Measurements from ENCODE around the gene SPG7. TPM values are rescaled to one million over a fixed set of nuclear protein-coding genes. Genes with fewer than 3 reads are reported as not detected.

The SPG7 gene
- total RNA-seq, 4 donors from 2014 or later, result 102 to 178 (median 127) TPM

DNA sequence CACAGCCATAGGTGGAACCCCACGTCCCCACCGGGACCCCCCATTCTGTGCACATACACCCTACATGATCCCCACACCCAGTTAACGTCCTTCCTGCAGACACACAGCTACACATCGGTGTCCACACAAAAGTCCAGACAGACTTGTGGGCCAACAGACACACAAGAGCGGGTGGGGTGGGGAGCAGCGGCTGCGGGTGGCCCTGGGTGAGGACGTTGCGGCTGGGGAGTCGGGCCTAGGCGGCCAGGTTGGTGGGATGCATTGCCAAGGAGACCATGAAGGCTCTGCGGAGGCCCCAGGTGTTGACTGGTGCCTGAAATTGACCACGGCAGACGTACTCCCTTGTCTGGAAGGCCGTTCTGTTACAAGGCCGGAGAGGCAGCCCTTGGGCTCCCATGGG is 96.6 kb downstream of the SPG7 start:
- Histone ChIP-seq H3K27ac (no peak overlapping the region), H3K9me3 (no peaks in the 10 kb centered on the region), H3K36me3 (no peaks in the 10 kb centered on the region), H3K4me3 (no peak overlapping the region), H3K27me3 (peaks cover 0 to 13% of the 10 kb centered on the region in 2 donors), H3K4me1 (peaks cover 0 to 13% (median 8%) of the 10 kb centered on the region in 4 donors)
- TF ChIP-seq POLR2A (IDR thresholded peaks at IDR 0.05) (no peak), EP300 (IDR thresholded peaks at IDR 0.05) (no peak)
- 80 to 89% methylated on average over 11 to 16 of the region's 16 CpGs for WGBS, 2 donors
- DNase-seq (ENCODE audit: low spot score in 2 of 2), result no peak

DNA sequence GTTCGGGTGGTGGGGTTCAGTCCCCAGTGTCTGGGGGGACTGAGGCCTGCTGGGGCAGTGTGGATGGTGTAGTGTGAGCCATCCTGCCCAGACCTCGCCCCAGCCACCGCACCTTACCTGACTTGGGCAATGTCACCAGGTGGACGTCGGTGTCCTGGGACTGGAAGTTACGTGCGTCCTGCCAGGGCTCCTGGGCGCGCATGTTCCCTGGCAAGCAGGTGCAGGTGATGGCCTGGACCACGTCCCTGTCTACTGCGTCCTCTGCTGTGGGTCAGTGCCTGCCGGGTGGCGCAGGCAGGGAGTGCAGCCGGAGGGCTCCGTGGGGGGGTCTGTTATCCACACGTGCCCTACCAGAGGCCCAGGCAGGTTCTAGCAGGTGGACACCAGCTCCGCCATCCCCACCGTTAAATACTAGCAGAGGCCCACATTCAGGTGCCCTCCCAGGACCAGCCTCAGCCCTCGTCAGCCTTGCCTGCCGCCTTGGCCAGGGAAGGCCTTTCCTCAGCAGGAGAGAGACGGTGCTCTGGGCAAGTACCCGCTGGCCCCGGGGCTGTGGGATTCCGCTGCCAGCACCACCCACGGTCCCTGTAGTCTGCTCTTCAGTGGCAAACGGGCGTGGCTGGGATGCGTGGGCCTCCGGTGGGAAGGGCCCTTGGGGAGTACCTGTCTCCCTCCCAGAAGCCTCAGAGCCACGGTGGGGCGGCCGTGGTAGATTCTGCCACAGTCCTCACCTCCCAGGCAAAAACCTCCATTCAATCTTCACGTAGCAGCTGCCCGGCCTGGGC is 97.2 kb downstream of the SPG7 start:
- H3K4me3 ChIP-seq, result no peak overlapping the region
- no peak for TF ChIP-seq EP300 (IDR thresholded peaks at IDR 0.05)
- TF ChIP-seq POLR2A (IDR thresholded peaks at IDR 0.05), result no peak
- TF ChIP-seq, protein P1, sequence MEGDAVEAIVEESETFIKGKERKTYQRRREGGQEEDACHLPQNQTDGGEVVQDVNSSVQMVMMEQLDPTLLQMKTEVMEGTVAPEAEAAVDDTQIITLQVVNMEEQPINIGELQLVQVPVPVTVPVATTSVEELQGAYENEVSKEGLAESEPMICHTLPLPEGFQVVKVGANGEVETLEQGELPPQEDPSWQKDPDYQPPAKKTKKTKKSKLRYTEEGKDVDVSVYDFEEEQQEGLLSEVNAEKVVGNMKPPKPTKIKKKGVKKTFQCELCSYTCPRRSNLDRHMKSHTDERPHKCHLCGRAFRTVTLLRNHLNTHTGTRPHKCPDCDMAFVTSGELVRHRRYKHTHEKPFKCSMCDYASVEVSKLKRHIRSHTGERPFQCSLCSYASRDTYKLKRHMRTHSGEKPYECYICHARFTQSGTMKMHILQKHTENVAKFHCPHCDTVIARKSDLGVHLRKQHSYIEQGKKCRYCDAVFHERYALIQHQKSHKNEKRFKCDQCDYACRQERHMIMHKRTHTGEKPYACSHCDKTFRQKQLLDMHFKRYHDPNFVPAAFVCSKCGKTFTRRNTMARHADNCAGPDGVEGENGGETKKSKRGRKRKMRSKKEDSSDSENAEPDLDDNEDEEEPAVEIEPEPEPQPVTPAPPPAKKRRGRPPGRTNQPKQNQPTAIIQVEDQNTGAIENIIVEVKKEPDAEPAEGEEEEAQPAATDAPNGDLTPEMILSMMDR (IDR thresholded peaks at IDR 0.05), result no peak
- H3K36me3 ChIP-seq, result no peaks in the 10 kb centered on the region
- no peaks in the 10 kb centered on the region for H3K9me3 ChIP-seq
- no peak for DNase-seq (ENCODE audit: low spot score in 2 of 2)
- peaks cover 0 to 13% (median 8%) of the 10 kb centered on the region in 4 donors for H3K4me1 ChIP-seq
- H3K27me3 ChIP-seq, result peaks cover 0 to 13% of the 10 kb centered on the region in 2 donors
- WGBS, 2 donors, result 75 to 85% methylated on average over 11 to 21 of the region's 34 CpGs
- no peak overlapping the region for H3K27ac ChIP-seq

DNA sequence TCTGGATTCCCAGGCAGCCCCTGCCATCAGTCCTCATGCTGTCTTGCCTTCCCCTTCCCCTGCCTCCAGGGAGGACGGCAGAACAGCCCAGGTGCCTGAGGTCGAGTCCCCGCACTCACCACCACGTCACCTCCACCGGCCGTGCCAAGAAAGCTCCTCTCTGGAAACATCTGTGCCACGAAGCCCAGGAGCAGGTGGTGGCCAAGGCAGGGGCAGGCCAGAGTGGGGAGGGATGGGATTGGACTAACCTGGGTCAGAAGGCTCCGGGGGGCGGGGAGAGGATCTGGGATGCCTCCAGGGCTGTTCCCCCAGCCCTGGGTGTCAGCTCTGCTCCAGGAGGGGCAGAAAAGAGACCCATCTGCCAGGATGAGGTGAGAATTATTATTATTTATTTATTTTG is 97.8 kb downstream of the SPG7 start:
- Histone ChIP-seq H3K4me3 (no peak overlapping the region), H3K36me3 (no peaks in the 10 kb centered on the region), H3K4me1 (peaks cover 0 to 13% (median 8%) of the 10 kb centered on the region in 4 donors), H3K27me3 (peaks cover 0 to 13% of the 10 kb centered on the region in 2 donors), H3K9me3 (no peaks in the 10 kb centered on the region), H3K27ac (no peak overlapping the region)
- DNase-seq (ENCODE audit: low spot score in 2 of 2), result no peak
- 85 to 86% methylated on average over 9 of the region's 9 CpGs for WGBS, 2 donors
- TF ChIP-seq EP300 (IDR thresholded peaks at IDR 0.05), result no peak
- TF ChIP-seq, protein P1 (IDR thresholded peaks at IDR 0.05), result no peak
- no peak for TF ChIP-seq POLR2A (IDR thresholded peaks at IDR 0.05)

Small RNA genes within 50 kb of the gene (small RNA-seq; reads per million reads assigned to genes)
- gene SNORD68, result not detected

Other genes with a start within 250 kb of the SPG7 start
- 100 to 1,000 TPM; 104 to 177 (median 112) TPM for gene ANKRD11, start 17.8 kb upstream of the SPG7 start, total RNA-seq
- gene RPL13, start 52.3 kb downstream of the SPG7 start, total RNA-seq, result 1,000 to 10,000 TPM; 5,811 to 9,745 (median 6,935) TPM
- gene CPNE7, start 67.4 kb downstream of the SPG7 start, total RNA-seq, result 10 to 100 TPM in 1 of 4 donors, 1 to 10 TPM in 1, under 1 TPM in 1, not detected in 1; 0.90 to 10.0 (median 4.2) TPM
- gene DPEP1, start 105.2 kb downstream of the SPG7 start, total RNA-seq, result 1 to 10 TPM in 1 of 4 donors, under 1 TPM in 3; 0.39 to 2.5 (median 0.74) TPM
- gene CHMP1A, start 149.3 kb downstream of the SPG7 start, total RNA-seq, result 100 to 1,000 TPM in 1 of 4 donors, 10 to 100 TPM in 3; 90.0 to 109 (median 92.7) TPM
- gene SPATA33, start 149.4 kb downstream of the SPG7 start, total RNA-seq, result 1 to 10 TPM; 4.8 to 9.0 (median 7.2) TPM
- 10 to 100 TPM; 32.6 to 93.6 (median 65.7) TPM for gene CDK10, start 178.3 kb downstream of the SPG7 start, total RNA-seq
- gene SPATA2L, start 193.3 kb downstream of the SPG7 start, total RNA-seq, result 10 to 100 TPM; 10.7 to 33.6 (median 16.1) TPM
- gene VPS9D1, start 212.5 kb downstream of the SPG7 start, total RNA-seq, result 10 to 100 TPM in 1 of 4 donors, 1 to 10 TPM in 3; 5.9 to 14.1 (median 7.0) TPM
- gene ZNF276, start 213.1 kb downstream of the SPG7 start, total RNA-seq, result 100 to 1,000 TPM in 1 of 4 donors, 10 to 100 TPM in 3; 48.6 to 146 (median 68.8) TPM